ENCODE results near the gene ZNF275.
A peak's percentile ranks its signal among the peaks of the same experiment; 100 is the strongest.
"Not testable (repeated sequence)": the region's sequence is repeated elsewhere in the genome, so short reads cannot be mapped to it uniquely, and the experiment has no call there.

Gene ZNF275

GRCh38 chrX:153333821-153334653, at the start of gene ZNF275:
ZNF275 (plus strand) TSS chrX:153334153; CDS start chrX:153336680, 2,527 bp downstream.
- peak; percentile 76 for DNase-seq

- not testable (repeated sequence) for DNase-seq
These were observed 48.3 kb upstream of the ZNF275 start for GRCh38 chrX:153285678-153286077.

DNA sequence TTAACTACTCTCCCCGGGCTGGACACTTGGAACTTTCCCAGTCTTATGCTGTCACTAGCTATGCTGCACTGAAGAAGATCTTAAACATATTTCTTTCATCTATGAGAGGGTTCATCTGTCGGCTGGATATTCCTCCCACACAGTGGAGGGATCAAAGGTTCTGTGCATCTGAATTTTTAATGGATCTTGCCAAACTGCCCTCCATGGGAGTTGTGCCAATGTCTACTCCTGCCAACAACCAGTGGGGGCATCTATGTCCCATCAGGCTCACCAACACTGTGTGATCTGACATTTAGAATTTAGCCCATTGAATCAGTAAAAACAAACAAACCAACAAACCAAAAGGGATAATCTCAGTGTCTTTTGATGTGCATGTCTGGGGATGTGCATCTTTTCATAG, 45.1 kb upstream of the ZNF275 start:
- not testable (repeated sequence) for DNase-seq

GRCh38 chrX:153293485-153294071, 40.4 kb upstream of the ZNF275 start:
- DNase-seq = not testable (repeated sequence)

- DNase-seq = no peak
These were observed 36.6 kb upstream of the ZNF275 start for GRCh38 chrX:153297376-153297775.

GRCh38 chrX:153299855-153300254, 34.1 kb upstream of the ZNF275 start:
- no peak for DNase-seq

DNA sequence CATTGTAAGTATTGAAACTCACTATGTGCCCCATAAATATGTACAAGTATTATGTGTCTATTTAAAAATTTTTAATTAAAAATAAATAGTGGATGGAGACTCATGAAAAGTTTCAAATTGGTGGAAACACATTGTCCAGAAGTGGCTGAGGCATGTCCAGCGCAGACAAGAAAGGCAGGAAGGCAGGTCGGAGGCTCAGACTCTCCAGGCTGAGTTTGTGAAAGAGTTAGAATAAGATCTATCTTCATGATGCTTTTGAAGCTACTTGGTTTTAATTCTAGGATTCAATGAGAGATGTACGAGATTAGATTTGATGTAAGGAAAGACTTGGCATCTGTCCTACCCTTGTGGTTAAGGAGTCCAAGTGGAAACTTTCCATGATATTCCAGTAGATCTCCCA, 32.2 kb upstream of the ZNF275 start:
- no peak for DNase-seq

- DNase-seq = no peak
These were observed 31.2 kb upstream of the ZNF275 start for GRCh38 chrX:153302796-153303195.

DNA sequence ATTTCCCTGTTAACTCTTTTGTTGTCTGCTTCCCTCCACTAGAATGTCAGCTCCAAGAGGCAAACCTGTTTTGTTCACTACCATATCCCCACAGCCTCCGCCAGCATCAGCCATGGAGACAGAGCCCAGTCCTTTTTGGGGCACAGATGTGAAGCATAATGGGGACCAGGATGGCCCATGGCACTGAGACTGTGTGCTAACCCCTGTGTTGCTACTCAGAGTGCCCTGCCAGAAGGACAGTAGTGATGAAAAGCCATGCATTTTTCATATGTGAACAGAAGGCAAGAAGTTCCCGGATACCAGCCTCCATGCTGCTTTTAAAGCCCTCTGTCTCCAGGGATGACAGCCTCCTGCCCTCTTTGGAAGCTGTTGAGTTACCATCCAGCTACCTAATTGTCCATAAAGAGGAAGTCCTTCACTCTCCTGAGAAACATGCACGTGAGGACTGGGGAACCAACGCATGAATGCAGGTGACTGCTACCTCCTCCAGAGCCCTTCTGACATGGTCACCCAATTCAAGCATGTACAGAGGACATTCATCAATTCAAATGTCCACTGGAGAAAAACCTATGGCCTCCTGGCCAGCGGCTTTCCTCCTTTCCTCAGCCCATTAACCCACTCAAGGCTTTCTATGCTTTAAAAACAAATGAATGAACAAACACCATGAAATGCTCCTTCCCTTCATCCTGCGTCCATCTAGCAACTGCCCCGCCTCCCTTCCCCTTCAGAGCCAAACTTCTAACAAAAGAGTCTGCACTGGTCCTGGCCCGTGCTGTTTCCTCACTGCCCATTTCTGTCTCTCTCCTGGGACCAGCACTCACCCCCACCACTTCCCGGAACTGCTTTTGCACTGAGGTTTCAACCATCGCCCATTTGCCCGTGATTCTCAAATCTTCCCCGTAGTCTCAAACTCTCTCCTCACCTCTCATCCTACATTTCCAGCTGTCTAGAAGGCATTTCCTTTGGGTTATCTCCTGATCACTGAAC, 30.4 kb upstream of the ZNF275 start:
- DNase-seq = no peak

DNA sequence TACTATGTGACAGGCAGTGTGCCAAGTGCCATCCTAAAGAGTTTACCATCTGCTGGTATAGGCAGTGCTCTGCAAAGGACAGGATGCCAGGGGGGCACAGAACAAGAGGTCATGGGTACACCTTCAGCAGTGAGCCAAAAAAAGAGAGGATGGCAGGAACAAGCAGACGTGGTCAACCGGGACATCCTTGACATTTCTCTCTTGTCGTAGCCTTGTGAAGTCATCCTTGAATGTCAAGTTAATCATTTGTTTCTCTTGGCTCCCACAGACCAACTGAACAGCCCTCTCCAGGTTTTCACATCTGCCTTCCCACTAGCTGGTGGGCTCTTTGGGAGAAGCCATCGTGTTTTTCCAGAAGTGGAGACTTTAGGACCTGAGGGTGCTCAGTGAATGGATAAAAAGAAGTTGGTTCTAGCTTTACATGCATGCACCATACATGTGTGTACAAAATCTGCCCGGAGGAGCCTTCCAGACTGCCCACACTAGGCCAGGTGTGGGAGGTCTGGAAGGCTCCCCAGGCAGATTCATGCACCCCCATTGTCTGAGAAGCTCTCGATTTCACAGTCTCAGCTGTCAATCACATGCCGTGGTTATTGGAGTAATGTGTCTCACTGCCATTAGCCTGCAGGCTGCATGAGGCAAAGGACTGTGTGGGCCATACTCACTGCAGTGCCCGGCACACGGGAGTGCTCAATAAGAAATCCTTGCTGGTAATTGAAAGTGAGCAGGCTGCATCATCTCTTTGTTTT, 28.8 kb upstream of the ZNF275 start:
- no peak for DNase-seq

- DNase-seq = no peak
These were observed 28.0 kb upstream of the ZNF275 start for GRCh38 chrX:153305972-153306371.

- no peak for DNase-seq
These were observed 27.3 kb upstream of the ZNF275 start for GRCh38 chrX:153306527-153307115.

DNA sequence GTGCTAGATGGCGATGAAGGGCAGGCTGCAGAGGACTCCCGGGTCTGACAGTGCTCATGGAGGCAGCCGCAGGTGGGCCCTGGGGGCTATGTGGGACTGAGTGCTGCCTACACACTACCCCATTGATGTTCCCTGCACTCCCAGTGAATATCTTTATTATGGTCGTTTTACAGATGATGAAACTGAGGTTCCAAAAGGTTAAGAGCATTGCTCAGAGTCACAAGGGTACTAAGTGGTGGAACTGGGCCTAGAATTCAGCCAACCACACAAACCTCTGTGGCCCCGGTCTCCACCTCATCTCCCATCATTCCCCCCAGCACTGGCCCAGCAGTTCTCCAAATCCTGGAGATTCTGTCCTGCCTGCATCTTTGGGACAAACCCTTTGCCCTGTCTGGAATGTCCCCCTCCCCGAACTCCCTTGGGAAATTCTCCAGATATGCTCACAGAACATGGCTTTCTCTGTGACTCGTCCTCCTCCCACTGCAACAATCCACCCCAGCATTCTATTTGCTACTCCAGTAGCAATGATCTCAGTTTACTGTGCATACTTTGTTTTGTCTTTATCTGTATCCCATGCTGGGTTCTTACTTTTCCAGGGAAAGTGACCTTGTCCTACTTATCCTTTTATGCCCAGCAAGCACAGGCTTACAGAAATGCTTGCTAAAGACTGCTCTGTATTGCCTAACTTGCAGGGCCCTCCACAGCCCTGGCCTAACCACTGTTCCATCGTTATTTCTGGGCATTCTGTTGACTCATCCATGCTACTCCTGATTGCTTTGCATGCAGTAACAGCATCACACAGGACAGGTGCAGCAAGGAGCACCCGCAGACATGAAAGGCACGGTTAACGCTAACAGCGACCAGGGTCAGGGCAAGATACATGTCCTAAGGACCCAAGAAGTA, 26.4 kb upstream of the ZNF275 start:
- DNase-seq = no peak

GRCh38 chrX:153310901-153311300, 23.1 kb upstream of the ZNF275 start:
- DNase-seq = no peak

DNA sequence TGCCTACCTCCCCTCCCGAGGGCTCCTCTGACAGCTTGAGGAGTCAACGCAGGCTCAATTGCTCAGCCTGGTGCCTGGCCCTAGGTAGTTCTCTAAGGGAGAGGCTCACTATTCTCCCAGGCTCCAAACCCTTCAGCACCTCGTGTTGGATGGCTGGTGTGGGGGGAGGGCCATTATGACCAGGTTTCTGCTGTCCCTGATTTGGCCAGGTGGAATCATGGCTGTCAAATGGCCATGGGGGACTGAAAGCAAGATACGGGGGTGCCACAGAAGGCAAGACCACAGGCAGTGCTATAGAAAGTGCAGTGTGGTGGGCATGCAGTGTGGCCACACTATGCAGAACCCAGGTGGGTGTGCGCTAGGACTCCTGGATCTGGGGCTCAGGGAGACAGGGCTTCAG, 21.9 kb upstream of the ZNF275 start:
- no peak for DNase-seq

DNA sequence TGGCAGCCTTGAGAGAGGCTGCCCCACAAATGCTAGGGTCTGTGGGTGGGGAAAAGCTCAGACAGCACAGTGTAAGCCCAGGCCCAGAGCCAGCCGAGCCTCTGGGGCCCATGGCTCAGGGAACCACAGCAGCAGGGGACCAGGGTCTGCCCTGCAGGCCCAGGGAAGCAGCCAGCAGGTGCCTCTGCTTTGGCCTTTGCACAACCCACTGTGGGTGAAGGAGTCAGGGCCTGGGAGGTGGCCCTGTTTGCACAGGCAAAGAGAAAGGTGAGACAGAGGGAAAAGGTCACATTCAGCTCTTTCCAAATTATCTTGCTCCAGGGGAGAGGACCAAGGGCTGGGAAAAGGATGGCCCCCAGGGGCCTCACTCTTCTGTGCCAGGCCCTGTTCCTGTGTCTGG, 21.1 kb upstream of the ZNF275 start:
- no peak for DNase-seq

DNA sequence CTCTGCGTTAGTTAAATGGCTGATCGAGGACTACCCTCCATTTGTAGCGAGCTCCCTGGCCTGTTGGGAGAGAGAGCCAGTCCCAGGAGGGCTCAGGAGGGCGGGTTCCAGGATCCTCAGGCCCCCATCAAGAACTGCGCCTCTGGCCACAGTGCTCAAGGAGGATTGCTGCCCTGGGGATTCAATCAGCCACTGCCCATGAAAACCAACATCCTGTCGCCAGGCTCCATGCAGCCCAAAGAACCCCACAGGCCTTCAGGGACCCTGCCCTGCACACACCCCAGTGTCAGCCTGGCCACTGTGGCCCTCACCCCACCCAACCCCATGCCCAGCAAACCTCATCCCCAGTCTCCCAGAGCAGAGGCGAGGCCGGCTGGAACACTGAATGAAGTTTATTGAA, 16.6 kb upstream of the ZNF275 start:
- no peak for DNase-seq

GRCh38 chrX:153317996-153318722, 15.8 kb upstream of the ZNF275 start:
- no peak for DNase-seq

- DNase-seq = no peak
These were observed 15.1 kb upstream of the ZNF275 start for GRCh38 chrX:153318811-153319210.

GRCh38 chrX:153319295-153320046, 14.5 kb upstream of the ZNF275 start:
- no peak for DNase-seq

Data from fibroblast of skin of right quadriceps (primary cell).